Endothelial cell of umbilical vein (primary cell): ENCODE results near the gene ZFX. TPM values are rescaled to one million over a fixed set of nuclear protein-coding genes. Genes with fewer than 3 reads are reported as not detected.
"Not testable (repeated sequence)": the region's sequence is repeated elsewhere in the genome, so short reads cannot be mapped to it uniquely, and the experiment has no call there.

Experiments used
- BruUV-seq: library from RNA; stranded (reverse); fragments of 400-500 nt; replicated peaks from 2 replicates; lab custom pipeline; 2021; lab: Mats Ljungman, UMichigan
- CTCF ChIA-PET: fragments of 300-600, 350-600 bp; sonication (Branson Sonifier 250); formaldehyde crosslinking; loops from one replicate; lab custom pipeline; 2021; ENCODE audit warnings: antibody characterized with exemption, inconsistent platforms; lab: Charles Lee
- POLR2A ChIA-PET: fragments of 300-600, 350-600 bp; sonication (Branson Sonifier 250); formaldehyde crosslinking; loops from one replicate; lab custom pipeline; 2021; ENCODE audit warnings: antibody characterized with exemption, inconsistent platforms; lab: Charles Lee
- DNase-seq: peaks from one replicate; pipeline ENCODE4 v3.0.0-alpha.2; 2011; ENCODE audit warnings: low read depth, low spot score
- FAIRE-seq: peaks from 2 replicates; lab custom pipeline; 2011; peaks lifted over from hg19 to GRCh38; lab: Jason Lieb, UNC
- H2AFZ ChIP-seq: 2 replicates; pipeline ENCODE4 v1.6.0; 2012; ENCODE audit warnings: low read depth, low read length, control low read depth, inconsistent platforms
- H3K27ac ChIP-seq: 2 replicates; pipeline ENCODE4 v1.5.1; 2011; ENCODE audit warnings: low read depth, mild to moderate bottlenecking, control low read depth, low read length, moderate library complexity; ENCODE audit not compliant: insufficient read depth
- H3K27me3 ChIP-seq, 2 experiments: 2 replicates each; pipeline versions ENCODE4 v1.6.0 to v1.6.1; 2011; ENCODE audit warnings: low read length in 2 of 2, mixed read lengths in 1 of 2; ENCODE audit not compliant: control insufficient read depth in 2 of 2, insufficient read depth in 2 of 2
- H3K36me3 ChIP-seq, 2 experiments: 2 replicates in 1 of 2; 3 replicates in 1 of 2; pipeline ENCODE4 v1.5.1; 2011; ENCODE audit warnings: low read length in 2 of 2, mild to moderate bottlenecking in 1 of 2, moderate library complexity in 1 of 2; ENCODE audit not compliant: control insufficient read depth in 2 of 2, insufficient read depth in 2 of 2; ENCODE audit errors: extremely low read depth in 1 of 2
- H3K4me1 ChIP-seq: 3 replicates; pipeline ENCODE4 v1.5.1; 2011; ENCODE audit warnings: mild to moderate bottlenecking, low read length; ENCODE audit not compliant: control insufficient read depth, insufficient read depth; ENCODE audit errors: extremely low read depth
- H3K4me2 ChIP-seq: 2 replicates; pipeline ENCODE4 v1.6.1; 2011; ENCODE audit warnings: low read length, control low read depth, mixed read lengths; ENCODE audit not compliant: insufficient read depth
- H3K4me3 ChIP-seq, 3 experiments: fragments of 200-600 bp in 1 of 3; sonication (generic), shearing (Covaris generic) in 1 of 3; replicated peaks in 1 of 3; 2 replicates each; pipeline ENCODE4 v1.5.1; 2011 to 2016; ENCODE audit warnings: control low read depth in 3 of 3, low read length in 3 of 3, mild to moderate bottlenecking in 2 of 3, inconsistent platforms in 1 of 3, low read depth in 1 of 3, moderate library complexity in 1 of 3; ENCODE audit not compliant: insufficient read depth in 1 of 3
- H3K79me2 ChIP-seq: 2 replicates; pipeline ENCODE4 v1.6.0; 2012; ENCODE audit warnings: low read length, inconsistent platforms; ENCODE audit not compliant: control insufficient read depth, insufficient read depth
- H3K9ac ChIP-seq: replicated peaks from 2 replicates; pipeline ENCODE3; 2011; ENCODE audit warnings: low read length, control low read depth; ENCODE audit not compliant: insufficient read depth; ENCODE audit errors: extremely low read depth
- H3K9me1 ChIP-seq: replicated peaks from 3 replicates; pipeline ENCODE4 v1.6.0; 2011; ENCODE audit warnings: mild to moderate bottlenecking, low read length; ENCODE audit not compliant: control insufficient read depth, insufficient read depth; ENCODE audit errors: extremely low read depth
- H3K9me3 ChIP-seq: replicated peaks from 2 replicates; pipeline ENCODE4 v1.5.1; 2012; ENCODE audit warnings: low read length, inconsistent platforms; ENCODE audit not compliant: control insufficient read depth, insufficient read depth
- H4K20me1 ChIP-seq: replicated peaks from 2 replicates; pipeline ENCODE3; 2011; ENCODE audit warnings: mild to moderate bottlenecking, low read length; ENCODE audit not compliant: control insufficient read depth, insufficient read depth; ENCODE audit errors: extremely low read depth
- EZH2 ChIP-seq: IDR thresholded peaks from 2 replicates; pipeline ENCODE4 v1.6.1; 2012; ENCODE audit warnings: borderline replicate concordance, low read depth, mild to moderate bottlenecking, moderate library complexity, low read length, inconsistent platforms; ENCODE audit not compliant: severe bottlenecking
- FOS ChIP-seq: IDR thresholded peaks from 2 replicates; pipeline ENCODE4 v1.6.1; 2011; ENCODE audit warnings: mild to moderate bottlenecking, low read length, moderate library complexity, borderline replicate concordance; ENCODE audit not compliant: insufficient read depth
- GATA2 ChIP-seq: IDR thresholded peaks from 2 replicates; pipeline ENCODE4 v1.7.0; 2011; ENCODE audit warnings: low read depth, mild to moderate bottlenecking, moderate library complexity, mixed read lengths, low read length; ENCODE audit not compliant: insufficient read length, insufficient read depth
- JUN ChIP-seq: IDR thresholded peaks from 2 replicates; pipeline ENCODE4 v1.6.1; 2011; ENCODE audit warnings: borderline replicate concordance, low read depth; ENCODE audit not compliant: insufficient read length, insufficient read depth
- MYC ChIP-seq: IDR thresholded peaks from one replicate; pipeline ENCODE4 v1.6.1; 2011; ENCODE audit warnings: mild to moderate bottlenecking, low read depth, low read length
- POLR2A ChIP-seq: IDR thresholded peaks from 2 replicates; pipeline ENCODE4 v1.6.1; 2012; ENCODE audit warnings: low read depth, mild to moderate bottlenecking, control low read depth, low read length
- POLR2AphosphoS5 ChIP-seq: IDR thresholded peaks from 2 replicates; pipeline ENCODE4 v1.6.1; 2012; ENCODE audit warnings: low read depth, mild to moderate bottlenecking, control low read depth, low read length, moderate library complexity; ENCODE audit not compliant: insufficient read depth
- dilution Hi-C: fragments of 300-500 bp; cut with MboI; formaldehyde crosslinking; loops from one replicate; pipeline ENCODE4 v1.15.0; 2019; ENCODE audit warnings: low sequenced_read_pairs; ENCODE audit not compliant: extremely low pct_ligation_motif_present
- intact Hi-C: fragments of 100-400 bp; cut with micrococcal nuclease; formaldehyde crosslinking; loops from one replicate; pipeline ENCODE4 v1.10.0; 2022
- polyA plus RNA-seq, 4 experiments: library from polyadenylated mRNA; depleted of rRNA in 3 of 4; stranded (reverse) in 3 of 4; unstranded in 1 of 4; fragments of >200 nt; gene quantifications; 2 replicates each; pipeline versions ENCODE4 v1.2.1 to v1.2.3, GENCODE V29; 2011 to 2012; ENCODE audit warnings: missing spikeins in 1 of 4
- total RNA-seq: library from RNA; stranded (reverse); gene quantifications from 2 replicates; pipeline ENCODE4 v1.2.3, GENCODE V29; 2021
- TF ChIP-seq, protein P1 (sequence below), 2 donors: IDR thresholded peaks; 1 replicate in 1 of 2; 2 replicates in 1 of 2; pipeline ENCODE4 v1.5.1; 2011; ENCODE audit warnings: low read length in 2 of 2, mild to moderate bottlenecking in 2 of 2, moderate library complexity in 2 of 2, control low read depth in 1 of 2, inconsistent platforms in 1 of 2, low read depth in 1 of 2; ENCODE audit not compliant: insufficient read depth in 1 of 2; ENCODE audit errors: extremely low read depth in 1 of 2
- TF ChIP-seq, protein P2 (sequence below): IDR thresholded peaks from 2 replicates; pipeline ENCODE4 v1.6.1; 2011; ENCODE audit not compliant: insufficient read depth, insufficient read length

Gene ZFX
- total and polyA plus RNA-seq, 2 donors (not counting 3 experiments of a cell fraction or from before 2014, with no cell fraction given): 11.4 to 34.1 TPM

DNA sequence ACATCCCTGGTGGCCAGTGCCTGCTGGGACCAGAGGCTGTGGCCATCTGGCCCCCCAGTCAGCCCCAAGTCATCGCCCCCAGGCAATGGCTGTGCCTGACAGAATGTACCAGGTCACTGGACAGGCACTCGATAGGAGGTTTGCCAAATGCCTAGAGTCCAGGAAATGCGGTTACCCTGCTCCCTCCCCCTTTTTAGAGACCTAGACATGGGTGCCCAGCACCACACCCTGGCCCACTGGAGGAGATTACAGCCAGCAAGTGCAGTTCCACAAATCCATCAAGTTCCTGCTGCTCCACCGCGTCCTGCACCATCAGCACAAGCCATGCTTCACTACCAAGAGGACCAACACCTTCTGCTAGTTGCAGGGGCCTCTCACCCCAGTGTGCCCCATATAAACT, 16.2 kb upstream of the ZFX start:
- BruUV-seq: no TSS peak
- no peak overlapping the region for H2AFZ ChIP-seq
- no peaks in the 10 kb centered on the region for H3K4me1 ChIP-seq
- dilution Hi-C loops: no loop called here
- no peaks in the 10 kb centered on the region for H3K79me2 ChIP-seq
- no peak overlapping the region for H3K9ac ChIP-seq
- no peaks in the 10 kb centered on the region for H3K9me1 ChIP-seq
- H4K20me1 ChIP-seq: no peaks in the 10 kb centered on the region
- H3K36me3 ChIP-seq: no peaks in the 10 kb centered on the region
- H3K9me3 ChIP-seq: no peaks in the 10 kb centered on the region
- H3K27me3 ChIP-seq: no peaks in the 10 kb centered on the region
- TF ChIP-seq MYC (no peak), FOS (no peak), POLR2A (no peak), EZH2 (no peak), GATA2 (no peak), POLR2AphosphoS5 (no peak), JUN (no peak)
- TF ChIP-seq, protein P1, sequence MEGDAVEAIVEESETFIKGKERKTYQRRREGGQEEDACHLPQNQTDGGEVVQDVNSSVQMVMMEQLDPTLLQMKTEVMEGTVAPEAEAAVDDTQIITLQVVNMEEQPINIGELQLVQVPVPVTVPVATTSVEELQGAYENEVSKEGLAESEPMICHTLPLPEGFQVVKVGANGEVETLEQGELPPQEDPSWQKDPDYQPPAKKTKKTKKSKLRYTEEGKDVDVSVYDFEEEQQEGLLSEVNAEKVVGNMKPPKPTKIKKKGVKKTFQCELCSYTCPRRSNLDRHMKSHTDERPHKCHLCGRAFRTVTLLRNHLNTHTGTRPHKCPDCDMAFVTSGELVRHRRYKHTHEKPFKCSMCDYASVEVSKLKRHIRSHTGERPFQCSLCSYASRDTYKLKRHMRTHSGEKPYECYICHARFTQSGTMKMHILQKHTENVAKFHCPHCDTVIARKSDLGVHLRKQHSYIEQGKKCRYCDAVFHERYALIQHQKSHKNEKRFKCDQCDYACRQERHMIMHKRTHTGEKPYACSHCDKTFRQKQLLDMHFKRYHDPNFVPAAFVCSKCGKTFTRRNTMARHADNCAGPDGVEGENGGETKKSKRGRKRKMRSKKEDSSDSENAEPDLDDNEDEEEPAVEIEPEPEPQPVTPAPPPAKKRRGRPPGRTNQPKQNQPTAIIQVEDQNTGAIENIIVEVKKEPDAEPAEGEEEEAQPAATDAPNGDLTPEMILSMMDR (IDR thresholded peaks at IDR 0.05; ENCODE audit: extremely low read depth in 1 of 2, insufficient read depth in 1 of 2, low read depth in 1 of 2, low read length in 2 of 2): no peak
- TF ChIP-seq, protein P2, sequence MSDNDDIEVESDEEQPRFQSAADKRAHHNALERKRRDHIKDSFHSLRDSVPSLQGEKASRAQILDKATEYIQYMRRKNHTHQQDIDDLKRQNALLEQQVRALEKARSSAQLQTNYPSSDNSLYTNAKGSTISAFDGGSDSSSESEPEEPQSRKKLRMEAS: no peak
- CTCF ChIA-PET: no interaction called here
- H3K27ac ChIP-seq: no peak overlapping the region
- no peak overlapping the region for H3K4me3 ChIP-seq
- DNase-seq: no peak
- intact Hi-C loops: no loop called here
- H3K4me2 ChIP-seq: no peak overlapping the region
- no peak for FAIRE-seq
- POLR2A ChIA-PET: no interaction called here

DNA sequence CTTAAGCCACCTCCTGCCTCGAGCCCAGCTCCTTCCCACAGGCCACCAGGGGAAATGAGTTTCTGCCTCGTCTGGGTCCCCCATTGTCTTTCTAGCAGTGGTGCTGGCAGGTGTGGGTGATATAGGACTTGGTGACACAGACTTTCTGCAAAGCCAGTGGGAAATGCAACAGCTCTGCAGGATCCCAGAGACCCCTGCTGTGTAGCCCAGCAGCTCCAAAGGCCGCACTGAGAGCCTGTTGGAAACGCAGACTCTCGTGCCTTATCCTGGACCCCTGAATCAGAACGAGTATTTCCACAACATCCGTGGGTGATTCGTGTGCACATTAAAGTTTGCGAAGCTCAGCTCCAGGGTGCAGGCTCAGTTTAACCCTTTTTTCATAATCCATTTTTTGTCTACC, 13.8 kb upstream of the ZFX start:
- H3K4me2 ChIP-seq, H3K4me3 ChIP-seq, H3K9me3 ChIP-seq, dilution Hi-C loops, H2AFZ ChIP-seq, H3K27ac ChIP-seq, H3K36me3 ChIP-seq, intact Hi-C loops, H3K79me2 ChIP-seq, H3K27me3 ChIP-seq, BruUV-seq, H3K9me1 ChIP-seq, DNase-seq, H3K9ac ChIP-seq, POLR2A ChIA-PET, CTCF ChIA-PET, H3K4me1 ChIP-seq, FAIRE-seq, H4K20me1 ChIP-seq: not testable (repeated sequence)
